Type B pancreatic cell (in vitro differentiated cells): ENCODE results near the gene CCDC171. TPM values are rescaled to one million over a fixed set of nuclear protein-coding genes. Genes with fewer than 3 reads are reported as not detected.

Experiments used
- DNase-seq: peaks from one replicate; pipeline ENCODE4 v3.0.0; 2021; ENCODE audit warnings: mixed read lengths; ENCODE audit not compliant: unreplicated experiment; ENCODE audit errors: extremely low spot score
- H3K27ac Mint-ChIP-seq: 2 replicates; pipeline ENCODE4 v1.8.0; 2021; ENCODE audit warnings: mild to moderate bottlenecking, mixed read lengths
- H3K27me3 Mint-ChIP-seq: 2 replicates; pipeline ENCODE4 v1.8.0; 2021; ENCODE audit warnings: mixed read lengths
- H3K36me3 Mint-ChIP-seq: 2 replicates; pipeline ENCODE4 v1.8.0; 2021; ENCODE audit warnings: mixed read lengths
- H3K4me1 Mint-ChIP-seq: one replicate; pipeline ENCODE4 v1.8.0; 2021; ENCODE audit warnings: mixed read lengths; ENCODE audit not compliant: unreplicated experiment
- H3K4me3 Mint-ChIP-seq: 2 replicates; pipeline ENCODE4 v1.8.0; 2021; ENCODE audit warnings: mild to moderate bottlenecking, mixed read lengths
- H3K9me3 Mint-ChIP-seq: 2 replicates; pipeline ENCODE4 v1.8.0; 2021; ENCODE audit warnings: mixed read lengths
- CTCF ChIP-seq: fragments of 200-600 bp; sonication (generic); conservative IDR thresholded peaks from 2 replicates; pipeline ENCODE4 v1.5.0; 2021; ENCODE audit warnings: antibody characterized with exemption, mild to moderate bottlenecking
- total RNA-seq: library from RNA; stranded (reverse); gene quantifications from 2 replicates; pipeline ENCODE4 v1.2.1, GENCODE V29; 2021; ENCODE audit warnings: low replicate concordance

CCDC171 gene
- total RNA-seq, 1 donor from 2014 or later: 7.4 TPM

GRCh38 chr9:15735083-15735857 is 182.4 kb downstream of the CCDC171 start:
- Mint-ChIP-seq H3K27me3 (no peaks in the 10 kb centered on the region), H3K36me3 (no peaks in the 10 kb centered on the region), H3K27ac (no peak overlapping the region), H3K4me1 (peaks cover 15% of the 10 kb centered on the region), H3K9me3 (peaks cover 5% of the 10 kb centered on the region), H3K4me3 (no peak overlapping the region)
- TF ChIP-seq CTCF: no peak
- DNase-seq: no peak

GRCh38 chr9:15736569-15736968 is 183.7 kb downstream of the CCDC171 start:
- no peak for TF ChIP-seq CTCF
- H3K36me3 Mint-ChIP-seq: no peaks in the 10 kb centered on the region

GRCh38 chr9:15738011-15738410 is 185.2 kb downstream of the CCDC171 start:
- no peaks in the 10 kb centered on the region for H3K27me3 Mint-ChIP-seq
- peaks cover 15% of the 10 kb centered on the region for H3K4me1 Mint-ChIP-seq
- peak overlapping the region; percentile 57 for H3K4me3 Mint-ChIP-seq
- H3K27ac Mint-ChIP-seq: no peak overlapping the region
- no peak for TF ChIP-seq CTCF
- H3K36me3 Mint-ChIP-seq: no peaks in the 10 kb centered on the region
- H3K9me3 Mint-ChIP-seq: peaks cover 4% of the 10 kb centered on the region
- no peak for DNase-seq

More at GRCh38 chr9:15736569-15736968, 183.7 kb downstream of the CCDC171 start:
- Mint-ChIP-seq H3K4me3 (no peak overlapping the region), H3K27me3 (no peaks in the 10 kb centered on the region), H3K27ac (no peak overlapping the region), H3K9me3 (peaks cover 4% of the 10 kb centered on the region), H3K4me1 (peaks cover 15% of the 10 kb centered on the region)
- no peak for DNase-seq

GRCh38 chr9:15741015-15741414 is 188.2 kb downstream of the CCDC171 start:
- no peak for DNase-seq
- TF ChIP-seq CTCF: no peak
- Mint-ChIP-seq H3K4me1 (peaks cover 15% of the 10 kb centered on the region), H3K27me3 (no peaks in the 10 kb centered on the region), H3K4me3 (no peak overlapping the region), H3K36me3 (no peaks in the 10 kb centered on the region), H3K27ac (no peak overlapping the region), H3K9me3 (peaks cover 4% of the 10 kb centered on the region)

- peaks cover 4% of the 10 kb centered on the region for H3K9me3 Mint-ChIP-seq
- no peaks in the 10 kb centered on the region for H3K36me3 Mint-ChIP-seq
- DNase-seq: no peak
- H3K4me3 Mint-ChIP-seq: no peak overlapping the region
- no peak overlapping the region for H3K27ac Mint-ChIP-seq
- TF ChIP-seq CTCF: no peak
- H3K27me3 Mint-ChIP-seq: no peaks in the 10 kb centered on the region
- H3K4me1 Mint-ChIP-seq: peaks cover 4% of the 10 kb centered on the region
These were observed 190.7 kb downstream of the CCDC171 start for GRCh38 chr9:15743512-15743911.
